ENCODE data around the gene FAM107B. TPM values are rescaled to one million over a fixed set of nuclear protein-coding genes. Genes with fewer than 3 reads are reported as not detected.

The FAM107B gene
- total and polyA plus RNA-seq, 2 of the 8 experiments (the other 6 are each of a cell fraction or from before 2014, with no cell fraction given), result 7.5 to 28.1 TPM

DNA sequence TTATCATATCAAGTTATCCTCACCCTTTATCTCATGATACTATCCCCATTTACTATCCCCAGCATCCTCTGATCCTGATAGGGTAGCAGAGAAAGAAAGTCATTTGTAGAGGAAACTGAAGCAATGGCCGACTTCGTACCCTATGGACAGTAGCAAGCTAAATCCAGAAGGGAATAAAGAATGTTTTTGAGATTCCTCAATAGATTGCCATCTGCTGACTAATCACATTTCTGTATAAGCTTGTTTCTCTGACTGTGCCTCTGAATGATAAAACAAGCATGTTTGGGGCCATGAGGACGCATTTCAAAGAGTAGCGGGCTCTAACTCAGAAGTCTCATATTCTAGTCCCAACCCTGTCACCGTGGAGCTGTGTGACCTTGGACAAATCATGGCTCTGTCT is 13.2 kb upstream of the FAM107B start:
- Histone ChIP-seq H3K4me2 (ENCODE audit: insufficient read depth in 1 of 2, low read depth in 2 of 2, low read length in 2 of 2) (no peak overlapping the region), H3K56ac (replicated peaks; ENCODE audit: insufficient read length, low read depth, low read length) (no peak overlapping the region), H3K4me3 (ENCODE audit: extremely low read depth in 1 of 4, insufficient read depth in 2 of 4, low read depth in 3 of 4, low read length in 4 of 4) (no peak overlapping the region), H2AK5ac (ENCODE audit: low read depth, low read length) (no peak overlapping the region), H3K9me3 (ENCODE audit: insufficient read depth in 2 of 2, low read depth in 1 of 2, low read length in 1 of 2) (no peaks in the 10 kb centered on the region), H3K23me2 (ENCODE audit: low read depth, low read length) (no peaks in the 10 kb centered on the region), H3K23ac (ENCODE audit: insufficient read length) (no peak overlapping the region), H3K4me1 (replicated peaks in 1 of 4; ENCODE audit: control insufficient read depth in 3 of 4, insufficient read depth in 4 of 4, low read length in 3 of 4) (no peaks in the 10 kb centered on the region), H3K36me3 (ENCODE audit: control insufficient read depth in 2 of 4, insufficient read depth in 4 of 4, low read length in 3 of 4) (no peaks in the 10 kb centered on the region), H4K8ac (ENCODE audit: extremely low read depth, insufficient read depth, low read length) (no peak overlapping the region), H2BK5ac (ENCODE audit: low read depth, low read length) (no peak overlapping the region), H3K4ac (replicated peaks; ENCODE audit: insufficient read length, low read depth, low read length) (no peak overlapping the region), H3K27me3 (replicated peaks in 1 of 4; ENCODE audit: control insufficient read depth in 3 of 4, extremely low read depth in 1 of 4, insufficient read depth in 3 of 4, low read length in 3 of 4) (no peaks in the 10 kb centered on the region), H3K27ac (ENCODE audit: low read depth, low read length) (no peak overlapping the region), H3K79me2 (ENCODE audit: control insufficient read depth in 1 of 2, insufficient read depth in 2 of 2, low read length in 2 of 2) (no peaks in the 10 kb centered on the region), H4K20me1 (replicated peaks in 1 of 2; ENCODE audit: control insufficient read depth in 1 of 2, insufficient read depth in 2 of 2, low read length in 2 of 2) (no peaks in the 10 kb centered on the region), H3K14ac (ENCODE audit: insufficient read length) (no peak overlapping the region), H2BK15ac (ENCODE audit: low read length) (no peak overlapping the region), H2BK12ac (ENCODE audit: low read depth, low read length) (no peak overlapping the region), H2AFZ (ENCODE audit: low read length) (no peak overlapping the region), H4K91ac (replicated peaks; ENCODE audit: insufficient read length, low read length) (no peak overlapping the region), H3K79me1 (ENCODE audit: low read depth, low read length) (no peaks in the 10 kb centered on the region), H2BK120ac (replicated peaks; ENCODE audit: low read depth, low read length) (no peak overlapping the region), H2BK20ac (ENCODE audit: low read length) (no peak overlapping the region), H4K5ac (ENCODE audit: insufficient read length, low read depth, low read length) (no peak overlapping the region), H3K9ac (replicated peaks in 1 of 4; ENCODE audit: extremely low read depth in 1 of 4, low read depth in 3 of 4, low read length in 3 of 4) (no peak overlapping the region), H3K18ac (ENCODE audit: extremely low read depth, low read length) (no peak overlapping the region)
- CTCF ChIA-PET (ENCODE audit: partially characterized antibody), result interaction anchor here (2.0 kb wide), 1 partner anchor 14 kb away, joined by 7 read pairs; no protein-coding TSS in a partner anchor
- TF ChIP-seq SP2 (IDR thresholded peaks at IDR 0.05; ENCODE audit: low read length) (no peak), POU5F1 (IDR thresholded peaks at IDR 0.05; ENCODE audit: low read depth, low read length) (no peak), HDAC6 (IDR thresholded peaks at IDR 0.05; ENCODE audit: low read depth, low read length) (no peak), SP1 (IDR thresholded peaks at IDR 0.05; ENCODE audit: low read depth, low read length) (no peak)
- DNase-seq (ENCODE audit: low read depth in 1 of 2, low spot score in 2 of 2) (no peak), FAIRE-seq (no peak)
- WGBS, 2 experiments (ENCODE audit: extremely low coverage in 1 of 2, insufficient coverage in 1 of 2, insufficient read length in 1 of 2, insufficient replicate concordance in 2 of 2, low coverage in 1 of 2, low lambda C conversion rate in 2 of 2, missing lambda C conversion rate in 1 of 2), result 90% methylated on average over 5 of the region's 5 CpGs; no CpG with 5 or more reads in 1 of the 2 experiments
- POLR2A ChIA-PET (ENCODE audit: partially characterized antibody), result interaction anchor here (0.6 kb wide), 1 partner anchor 335 kb away, joined by 3 read pairs; no protein-coding TSS in a partner anchor

Data from H1 (cell line).